ENCODE measurements around the gene CPSF7.
A peak's percentile ranks its signal among the peaks of the same experiment; 100 is the strongest.

The CPSF7 gene

GRCh38 chr11:61429691-61430582 lies at the start of gene CPSF7, which contains the start of gene SDHAF2 (continued):
- TF ChIP-seq PRDM2 (tag by site-specific recombination; IDR thresholded peaks at IDR 0.05; ENCODE audit: borderline replicate concordance) (no peak), ELK4 (IDR thresholded peaks at IDR 0.05; ENCODE audit: borderline replicate concordance, low read depth, low read length) (peak; percentile 30; the same call in 1 of the 2 replicates), ZNF692 (tag by site-specific recombination; IDR thresholded peaks at IDR 0.05) (peak; percentile 77), ZNF157 (tag by site-specific recombination; IDR thresholded peaks at IDR 0.05) (no peak), INSM2 (tag by site-specific recombination; IDR thresholded peaks at IDR 0.05) (peak; percentile 48; the same call in 1 of the 2 replicates), ZFP69B (tag by site-specific recombination; IDR thresholded peaks at IDR 0.05) (peak; percentile 17; the same call in 1 of the 2 replicates), GLIS1 (tag by site-specific recombination; IDR thresholded peaks at IDR 0.05) (no peak), ZNF433 (tag by site-specific recombination; IDR thresholded peaks at IDR 0.05; ENCODE audit: low read depth) (no peak), ZNF24 (tag by site-specific recombination; IDR thresholded peaks at IDR 0.05) (no peak), ZNF146 (tag by site-specific recombination; IDR thresholded peaks at IDR 0.05) (peak; percentile 29; the same call in 1 of the 2 replicates), CTCF (tag by site-specific recombination; IDR thresholded peaks at IDR 0.05) (peak; percentile 49), PRDM10 (tag by site-specific recombination; IDR thresholded peaks at IDR 0.05) (no peak), ZNF561 (tag by site-specific recombination; IDR thresholded peaks at IDR 0.05; ENCODE audit: borderline replicate concordance) (no peak), ZNF155 (tag by site-specific recombination; IDR thresholded peaks at IDR 0.05) (no peak), TSHZ1 (tag by site-specific recombination; IDR thresholded peaks at IDR 0.05; ENCODE audit: borderline replicate concordance) (0 out of 2 replicates have a peak, but pooled peaks have one; percentile 18), ZNF654 (tag by site-specific recombination; IDR thresholded peaks at IDR 0.05; ENCODE audit: low read depth) (no peak), KLF16 (tag by site-specific recombination; IDR thresholded peaks at IDR 0.05) (peak; percentile 81), ZNF341 (tag by site-specific recombination; IDR thresholded peaks at IDR 0.05; ENCODE audit: low read depth) (no peak)

All from HEK293 (cell line).